Pulmonary artery endothelial cell (primary cell): ENCODE data around the gene UFD1. TPM values are rescaled to one million over a fixed set of nuclear protein-coding genes. Genes with fewer than 3 reads are reported as not detected.
A peak's percentile ranks its signal among the peaks of the same experiment; 100 is the strongest.
"Not testable (repeated sequence)": the region's sequence is repeated elsewhere in the genome, so short reads cannot be mapped to it uniquely, and the experiment has no call there.

ENCODE experiments used
- DNase-seq: peaks from one replicate; pipeline ENCODE4 v3.0.0-alpha.2; 2011; ENCODE audit warnings: low read depth, low spot score
- total RNA-seq: library from RNA; depleted of rRNA; stranded (reverse); fragments of >200 nt; gene quantifications from 2 replicates; pipeline ENCODE4 v1.2.3, GENCODE V29; 2014

Gene UFD1
- total RNA-seq, 1 donor from 2014 or later = 166 TPM

DNA sequence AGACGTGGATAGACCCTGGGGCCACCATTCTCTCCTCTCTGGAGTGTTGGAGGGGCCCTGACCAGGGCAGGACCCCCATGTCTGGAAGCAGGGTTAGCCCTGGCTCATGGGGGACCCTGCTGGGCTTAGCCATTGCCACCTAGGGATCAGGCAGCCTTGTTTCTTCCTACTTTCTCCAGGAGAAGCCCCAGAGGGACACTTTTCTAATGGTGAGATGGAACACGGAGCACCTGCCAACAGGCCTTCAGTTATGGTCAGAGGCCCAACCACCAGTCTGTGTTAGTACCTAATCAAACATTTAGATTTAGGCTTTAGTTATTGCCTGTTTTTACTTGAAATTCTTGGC, 29.6 kb downstream of the UFD1 start:
- no peak for DNase-seq

DNA sequence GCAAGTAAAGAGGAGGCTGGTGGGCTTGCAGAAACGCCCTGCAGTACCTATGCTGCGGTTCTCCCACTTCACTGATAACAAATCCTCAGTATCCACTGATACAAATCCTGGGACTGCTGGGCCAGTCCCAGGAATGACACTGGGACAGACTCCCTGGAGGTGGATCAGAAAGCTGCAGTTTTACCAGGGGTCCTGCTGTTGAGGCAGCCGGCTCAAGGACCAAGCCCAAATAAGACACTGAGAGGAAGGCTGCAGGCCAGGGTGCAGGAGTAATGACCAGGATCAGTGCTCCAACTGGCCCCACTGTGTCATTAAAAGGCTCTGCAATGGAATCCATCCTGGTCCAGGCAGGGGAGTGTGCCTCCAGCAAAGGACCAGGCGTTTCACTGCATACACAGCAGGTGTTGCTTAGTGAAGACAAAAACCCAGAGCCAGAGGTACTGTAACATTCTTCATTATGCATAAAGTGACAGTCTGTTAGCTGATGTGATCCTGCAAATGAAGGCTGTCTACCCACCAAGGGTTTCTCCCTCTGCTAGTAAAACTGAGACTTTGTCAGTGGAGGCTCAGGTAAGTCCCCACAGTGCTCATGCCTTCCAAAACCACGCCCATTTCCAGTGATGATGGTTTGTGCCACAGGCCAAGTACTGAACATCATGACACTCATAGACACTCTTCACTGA, 30.1 kb downstream of the UFD1 start:
- no peak for DNase-seq

DNA sequence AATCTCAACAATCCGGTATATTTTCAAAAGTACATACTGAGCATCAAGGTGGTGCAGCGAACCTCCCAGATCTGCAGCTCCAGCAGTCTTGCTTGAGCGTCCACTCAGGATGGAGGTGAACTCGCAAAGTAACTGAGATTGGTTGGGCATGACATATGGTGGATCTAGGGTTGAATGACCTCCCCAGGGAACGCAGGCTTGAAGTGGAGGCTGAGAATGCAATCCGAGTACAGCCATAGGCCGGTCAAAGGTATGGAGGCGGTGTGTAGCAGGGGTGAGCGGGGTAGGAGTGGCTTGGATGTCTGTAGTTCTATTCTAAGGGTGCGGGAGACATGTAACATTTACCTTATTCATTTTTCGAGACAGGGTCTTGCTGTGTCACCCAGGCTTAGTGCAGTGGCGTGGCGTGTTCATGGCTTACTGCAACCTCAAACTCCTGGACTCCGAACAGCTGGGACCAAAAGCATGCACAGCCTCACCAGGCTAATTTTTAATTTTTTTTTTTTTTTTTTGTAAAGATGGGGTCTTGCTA, 30.9 kb downstream of the UFD1 start:
- DNase-seq = no peak

DNA sequence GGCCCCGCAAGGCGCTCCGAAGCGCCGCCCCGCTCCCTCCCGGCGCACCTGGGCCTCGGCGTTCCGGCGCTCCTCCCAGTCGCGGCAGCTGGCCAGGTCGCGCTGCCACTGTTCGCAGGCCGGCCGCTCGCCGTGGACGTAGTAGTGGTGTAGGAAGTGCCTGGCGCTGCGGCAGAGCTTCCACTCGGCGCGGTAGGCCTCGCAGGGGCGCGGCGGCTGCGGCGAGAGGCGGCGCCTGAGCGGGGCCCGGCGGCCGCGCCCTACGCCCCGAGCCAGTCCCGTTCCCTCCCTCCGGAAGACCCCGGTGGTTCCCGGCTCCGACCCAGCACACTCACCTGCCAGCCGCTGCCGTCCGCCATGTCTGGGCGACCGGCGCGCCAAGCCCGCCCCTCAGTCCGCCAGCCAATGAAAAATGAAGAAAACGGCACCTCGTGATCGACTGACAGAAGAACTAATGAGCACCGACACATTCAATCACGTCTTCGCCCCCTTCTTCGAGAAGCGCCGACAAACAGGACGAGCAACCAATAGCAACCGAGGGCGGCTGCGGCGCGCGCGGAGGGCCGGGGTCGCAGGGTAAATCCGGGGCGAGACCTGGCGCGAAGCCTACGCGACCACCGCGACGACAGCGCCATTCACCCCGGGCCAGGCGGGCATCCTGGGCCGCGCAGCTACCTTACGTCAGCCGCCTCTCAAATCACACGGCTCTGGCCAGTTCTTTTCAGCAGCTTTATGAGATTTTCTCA, 31.5 kb downstream of the UFD1 start, which contains the start of gene C22orf39:
Gene C22orf39, minus strand, starts transcription at position 382 of the 746 bp plus-strand sequence. Its CDS starts 23 bp downstream, at position 359.
- peak; percentile 79 for DNase-seq

DNA sequence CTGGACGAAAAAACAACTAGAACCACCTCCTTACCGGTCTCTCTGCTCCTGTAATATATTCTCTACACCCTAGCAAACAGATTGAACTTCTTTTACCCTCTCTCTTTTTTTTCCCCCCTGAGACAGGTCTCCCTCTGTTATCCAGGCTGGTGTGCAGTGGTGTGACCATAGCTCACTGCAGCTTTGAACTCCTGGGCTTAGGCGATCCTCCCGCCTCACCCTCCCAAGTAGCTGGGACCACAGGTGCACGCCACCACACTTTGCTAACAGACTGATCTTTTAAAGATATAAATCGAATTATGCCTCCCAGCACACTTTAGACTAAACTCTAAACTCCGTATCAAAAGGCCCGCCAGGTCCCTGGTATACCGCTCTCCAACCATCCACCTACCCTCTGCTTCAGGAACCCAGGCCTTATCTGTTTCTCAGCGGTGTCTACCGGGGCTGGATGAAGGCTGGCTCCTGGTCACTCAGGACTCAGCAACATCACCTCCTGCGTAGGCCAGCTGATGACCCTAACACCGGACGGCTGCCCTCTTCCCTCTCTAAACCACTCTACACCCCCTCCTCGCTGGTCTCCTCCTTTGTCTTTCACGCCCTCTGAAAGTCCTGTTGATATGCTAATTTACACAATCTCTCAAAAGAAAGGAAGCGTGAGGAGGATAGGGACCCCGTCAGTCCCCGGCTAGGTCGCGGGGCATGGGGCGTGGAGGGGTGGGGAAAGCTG, 32.2 kb downstream of the UFD1 start:
- no peak for DNase-seq

DNA sequence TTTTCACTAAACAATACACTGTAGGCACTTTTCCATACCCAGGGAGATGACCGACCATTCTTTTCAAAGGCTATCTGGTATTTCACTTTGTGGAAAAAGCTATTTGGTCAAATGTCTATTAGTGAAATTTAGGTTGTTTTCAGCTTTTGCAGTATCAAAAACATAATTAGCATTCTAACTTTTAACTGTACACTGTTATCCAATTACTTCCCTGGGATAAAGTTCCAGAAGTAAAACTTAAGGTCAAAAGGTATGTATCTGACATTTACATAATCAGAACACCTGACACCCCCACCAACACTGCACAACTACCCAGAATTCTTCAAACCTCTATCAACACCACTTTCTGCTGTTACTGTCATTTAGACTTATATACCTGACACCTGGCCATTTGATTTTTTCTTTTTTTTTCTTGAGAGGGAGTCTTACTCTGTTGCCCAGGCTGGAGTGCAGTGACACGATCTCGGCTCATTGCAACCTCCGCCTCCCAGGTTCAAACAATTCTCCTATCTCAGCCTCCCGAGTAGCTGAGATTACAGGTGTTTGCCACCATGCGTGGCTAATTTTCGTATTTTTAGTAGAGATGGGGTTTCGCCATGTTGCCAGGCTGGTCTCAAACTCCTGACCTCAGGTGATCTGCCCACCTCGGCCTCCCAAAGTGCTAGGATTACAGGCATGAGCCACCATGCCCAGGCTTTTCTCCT, 33.6 kb downstream of the UFD1 start:
- not testable (repeated sequence) for DNase-seq

DNA sequence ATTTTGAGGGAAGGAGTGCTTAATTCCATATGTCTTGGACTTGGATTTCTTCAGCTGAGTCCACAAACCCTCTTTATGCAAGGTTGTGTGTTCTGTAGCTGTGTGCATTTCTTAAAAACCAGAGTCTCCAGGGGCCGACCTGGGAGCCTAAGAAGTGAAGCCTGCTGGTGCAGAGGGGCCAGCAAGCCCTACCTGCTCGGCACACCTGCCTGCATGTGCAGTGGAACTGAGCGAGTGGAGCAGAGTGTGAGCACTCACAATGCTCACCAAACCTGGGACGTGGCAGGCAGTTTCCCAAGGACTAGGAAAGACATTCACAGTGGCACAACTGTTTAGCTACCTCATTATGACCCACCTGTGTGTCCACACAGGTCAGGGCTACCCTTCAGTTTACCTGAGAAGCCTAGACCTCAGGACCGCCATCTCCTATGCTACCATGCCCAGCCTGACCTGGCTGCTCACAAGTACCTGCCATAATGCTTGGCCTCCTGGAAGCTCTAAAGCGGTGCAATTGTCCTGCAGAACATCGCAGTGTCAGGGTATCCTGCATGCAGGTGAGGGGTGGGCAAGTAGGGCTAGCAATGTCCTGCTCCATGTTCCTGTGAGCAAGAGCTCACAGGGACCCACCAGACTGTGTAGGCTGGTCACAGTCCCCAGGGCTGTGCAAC, 35.3 kb downstream of the UFD1 start:
- DNase-seq = no peak

DNA sequence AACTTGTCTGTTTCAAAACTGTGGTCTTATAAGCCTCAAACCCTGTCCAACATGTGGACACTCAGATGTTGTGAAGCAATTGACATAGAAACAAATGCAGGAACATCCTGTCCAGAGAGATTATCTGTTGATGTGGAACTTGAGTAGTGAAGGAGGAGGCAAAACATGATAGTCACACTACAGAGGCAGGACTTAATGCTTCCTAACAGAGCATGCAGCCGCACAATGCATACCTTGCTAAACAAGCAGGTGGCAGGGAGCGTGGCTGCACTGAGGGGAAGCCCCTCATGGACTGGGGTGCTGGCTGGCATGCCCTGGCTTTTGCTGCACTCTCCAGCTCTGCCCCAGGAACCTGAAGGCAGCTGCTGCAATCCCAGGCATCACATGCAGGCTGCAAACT, 36.8 kb downstream of the UFD1 start:
- DNase-seq = no peak

DNA sequence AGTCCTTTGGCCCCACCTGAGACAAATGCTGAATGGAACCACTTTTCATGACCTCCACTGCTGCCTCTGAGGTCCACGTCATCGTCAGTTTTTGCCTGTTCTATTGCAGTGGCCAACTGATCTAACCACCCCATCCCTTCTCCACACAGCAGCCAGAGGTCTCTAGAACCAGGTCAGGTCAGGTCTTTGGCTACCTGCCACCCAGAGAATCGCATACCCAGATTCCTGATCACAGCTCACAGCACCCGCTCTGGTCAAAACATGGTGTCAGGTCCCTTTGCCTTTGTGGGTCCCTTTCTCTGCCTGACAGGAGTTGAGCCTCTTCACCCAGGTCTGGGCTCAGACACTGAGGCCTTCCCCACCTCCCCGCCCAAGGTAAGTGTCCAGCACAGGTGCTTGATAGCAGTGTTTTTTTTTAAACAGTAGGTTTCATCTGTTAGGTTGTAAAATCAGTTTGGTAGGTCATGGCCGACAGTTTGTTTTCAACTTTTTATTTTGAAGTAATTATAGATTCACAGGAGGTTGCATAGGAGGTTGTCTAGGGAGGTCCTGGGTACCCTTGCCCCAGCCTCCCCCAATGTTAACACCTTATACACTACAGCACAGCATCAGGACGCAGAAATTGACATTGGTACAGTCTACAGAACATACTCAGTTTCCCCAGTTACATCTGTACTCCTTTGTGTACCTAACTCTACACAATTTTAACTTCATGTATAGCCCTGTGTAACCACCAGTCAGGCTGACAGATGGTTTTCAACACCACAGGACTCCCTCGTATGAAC, 38.4 kb downstream of the UFD1 start:
- DNase-seq = no peak

DNA sequence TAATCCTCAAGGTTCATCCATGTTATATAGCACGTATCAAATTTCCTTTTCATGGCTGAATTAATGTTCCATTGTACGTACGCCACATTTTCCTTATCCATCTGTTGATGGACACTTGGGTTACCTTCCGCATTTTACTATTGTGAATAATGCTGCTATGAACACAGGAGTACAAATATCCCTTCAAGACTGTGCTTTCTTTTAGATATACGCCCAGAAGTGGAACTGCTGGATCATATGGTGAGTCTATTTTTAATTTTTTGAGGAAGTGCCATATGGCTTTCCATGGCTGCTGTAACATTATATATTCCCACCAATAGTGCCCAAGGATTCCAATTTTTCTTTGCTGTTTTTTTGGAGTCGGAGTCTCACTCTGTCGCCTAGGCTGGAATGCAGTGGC, 40.7 kb downstream of the UFD1 start:
- DNase-seq = no peak

DNA sequence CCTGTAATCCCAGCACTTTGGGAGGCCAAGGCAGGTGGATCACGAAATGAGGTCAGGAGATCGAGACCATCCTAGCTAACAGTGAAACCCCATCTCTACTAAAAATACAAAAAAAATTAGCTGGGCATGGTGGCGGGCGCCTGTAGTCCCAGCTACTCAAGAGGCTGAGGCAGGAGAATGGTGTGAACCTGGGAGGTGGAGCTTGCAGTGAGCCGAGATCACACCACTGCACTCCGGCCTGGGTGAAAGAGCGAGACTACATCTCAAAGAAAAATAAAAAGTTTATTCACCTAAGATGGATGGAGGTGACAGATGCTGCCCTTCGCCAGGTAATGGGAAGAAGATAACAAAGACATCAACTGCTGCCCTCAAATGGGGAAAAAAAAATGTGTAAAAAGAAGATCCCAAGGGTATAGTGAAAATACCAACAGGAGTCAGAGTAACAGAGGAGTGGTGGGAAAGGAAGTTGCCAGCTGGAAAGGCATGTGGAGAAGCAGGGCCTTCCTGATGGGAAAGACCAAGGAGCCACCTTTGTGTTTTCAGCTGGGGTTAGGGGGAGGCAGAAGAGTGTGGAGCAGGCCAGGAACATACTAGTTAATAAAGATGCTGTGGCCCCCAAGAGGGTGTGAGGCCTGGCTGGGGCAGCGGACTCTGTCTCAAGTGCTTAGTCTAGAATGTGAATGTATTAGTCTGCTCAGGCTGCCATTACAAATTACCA, 42.4 kb downstream of the UFD1 start:
- DNase-seq = not testable (repeated sequence)

DNA sequence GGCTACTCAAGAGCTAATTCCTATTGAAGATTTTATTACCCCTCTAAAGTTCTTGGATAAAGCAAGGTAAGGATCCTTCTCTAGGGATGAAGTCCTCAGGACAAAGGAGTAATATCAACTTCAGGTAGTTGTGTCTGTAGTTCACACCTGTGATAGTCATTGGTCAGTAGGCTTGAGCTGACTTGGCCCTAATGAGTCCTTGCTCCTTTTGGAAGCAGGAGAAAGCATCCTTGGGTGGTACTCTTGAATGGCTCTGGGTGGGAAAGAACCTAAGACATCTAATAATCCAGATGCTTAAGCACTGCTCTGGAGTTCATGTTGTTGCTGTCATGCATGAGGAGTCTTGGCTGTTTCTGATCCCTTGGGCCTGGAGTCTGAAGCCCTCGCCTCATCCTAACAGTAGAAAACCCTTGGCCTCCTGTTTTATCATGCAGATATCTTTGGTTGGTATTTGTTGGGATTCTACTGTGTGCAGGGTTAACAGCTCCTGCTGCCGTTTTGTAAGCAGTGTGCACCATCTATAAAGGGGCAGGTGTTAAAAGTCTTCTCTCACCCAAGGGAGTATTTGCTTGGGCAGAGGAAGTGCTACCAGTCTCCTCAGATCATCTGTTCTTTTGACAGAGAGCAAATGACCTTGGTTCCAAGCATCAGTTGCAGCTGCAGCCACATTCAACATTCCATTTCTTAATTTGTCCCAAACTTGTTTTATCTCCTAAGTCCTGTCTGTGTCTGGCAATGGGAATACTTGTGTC, 44.0 kb downstream of the UFD1 start:
- DNase-seq = no peak

DNA sequence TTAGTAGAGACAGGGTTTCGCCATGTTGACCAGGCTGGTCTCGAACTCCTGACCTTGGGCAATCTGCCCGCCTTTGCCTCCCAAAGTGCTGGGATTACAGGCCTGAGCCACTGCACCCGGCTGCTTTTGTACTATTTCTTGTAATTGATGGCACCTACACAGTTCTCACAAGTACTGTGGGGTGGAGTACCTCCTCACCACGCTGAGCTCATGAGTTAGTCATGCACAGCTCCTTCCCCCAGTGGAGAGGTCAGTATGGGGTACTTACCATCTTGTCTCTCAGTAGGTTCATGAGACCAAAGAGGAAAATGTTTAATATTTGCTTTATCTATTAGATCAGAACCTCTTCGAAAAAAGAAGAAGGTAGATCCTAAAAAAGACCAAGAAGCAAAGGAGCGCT, 44.6 kb downstream of the UFD1 start:
- DNase-seq = no peak

DNA sequence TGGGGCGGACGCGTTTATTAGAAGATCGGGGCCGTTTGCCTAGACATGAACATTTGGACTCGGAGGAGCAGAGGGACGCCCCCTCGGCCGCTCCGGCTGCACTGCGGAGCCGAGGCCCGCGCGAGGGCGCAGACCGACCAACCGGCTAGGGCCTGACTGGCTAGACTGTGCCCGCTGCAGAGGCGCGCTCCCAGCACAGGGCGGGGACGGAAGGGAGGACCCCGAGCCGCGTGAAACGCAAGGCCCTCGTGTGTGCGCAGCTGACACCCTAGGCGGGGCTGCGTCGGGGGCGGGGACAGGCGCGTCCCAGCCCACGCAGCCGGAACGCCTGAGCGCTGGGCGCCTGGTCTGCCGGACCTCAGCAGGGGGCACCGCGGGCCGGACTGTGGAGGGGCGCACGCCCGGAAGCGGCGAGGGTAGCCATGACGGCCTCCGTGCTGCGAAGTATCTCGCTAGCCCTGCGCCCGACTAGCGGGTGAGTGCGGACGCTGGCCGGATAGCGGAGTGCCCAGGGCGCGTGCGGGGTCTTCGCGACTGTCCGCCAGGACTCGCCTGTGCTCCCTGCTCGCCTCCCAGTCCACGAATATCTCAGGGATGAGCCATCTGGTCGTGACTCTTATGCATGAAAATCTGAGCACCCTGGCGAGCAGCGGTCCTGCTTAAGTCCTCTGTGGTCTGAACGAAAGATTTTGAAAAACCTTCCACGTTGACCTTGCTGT, 46.7 kb downstream of the UFD1 start, which contains the start of gene MRPL40:
Gene MRPL40, plus strand, starts transcription at position 413 of the 719 bp plus-strand sequence. Its CDS starts 10 bp downstream, at position 423.
- DNase-seq = peak; percentile 82

DNA sequence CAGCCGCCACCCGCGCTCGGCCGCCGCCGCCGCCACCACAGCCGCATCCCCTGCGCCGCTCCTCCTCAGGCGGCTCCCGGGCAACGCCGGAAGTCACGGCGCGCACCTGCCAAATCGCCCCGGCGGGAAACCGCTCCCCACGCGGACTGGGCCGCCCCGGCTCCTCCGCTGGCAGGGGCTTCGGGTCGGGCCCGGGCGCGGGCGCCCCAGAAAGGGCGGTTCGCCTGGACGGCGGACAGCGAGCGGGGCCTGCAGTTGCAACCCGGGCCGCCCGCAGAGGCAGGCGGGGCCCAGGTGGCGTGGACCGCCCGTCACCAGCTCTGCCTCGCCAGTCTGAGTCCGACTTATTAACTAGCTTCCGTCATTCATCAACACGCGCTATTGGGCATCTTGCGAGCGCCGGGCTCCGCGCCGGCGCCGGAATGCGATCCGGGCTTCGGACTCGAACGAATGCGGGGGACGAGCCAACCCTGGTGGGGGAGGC, 47.3 kb downstream of the UFD1 start, which contains the start of gene HIRA:
Gene HIRA, minus strand, starts transcription at position 85 of the 484 bp plus-strand sequence. CDS start 257 bp downstream, outside the sequence.
- DNase-seq = no peak

DNA sequence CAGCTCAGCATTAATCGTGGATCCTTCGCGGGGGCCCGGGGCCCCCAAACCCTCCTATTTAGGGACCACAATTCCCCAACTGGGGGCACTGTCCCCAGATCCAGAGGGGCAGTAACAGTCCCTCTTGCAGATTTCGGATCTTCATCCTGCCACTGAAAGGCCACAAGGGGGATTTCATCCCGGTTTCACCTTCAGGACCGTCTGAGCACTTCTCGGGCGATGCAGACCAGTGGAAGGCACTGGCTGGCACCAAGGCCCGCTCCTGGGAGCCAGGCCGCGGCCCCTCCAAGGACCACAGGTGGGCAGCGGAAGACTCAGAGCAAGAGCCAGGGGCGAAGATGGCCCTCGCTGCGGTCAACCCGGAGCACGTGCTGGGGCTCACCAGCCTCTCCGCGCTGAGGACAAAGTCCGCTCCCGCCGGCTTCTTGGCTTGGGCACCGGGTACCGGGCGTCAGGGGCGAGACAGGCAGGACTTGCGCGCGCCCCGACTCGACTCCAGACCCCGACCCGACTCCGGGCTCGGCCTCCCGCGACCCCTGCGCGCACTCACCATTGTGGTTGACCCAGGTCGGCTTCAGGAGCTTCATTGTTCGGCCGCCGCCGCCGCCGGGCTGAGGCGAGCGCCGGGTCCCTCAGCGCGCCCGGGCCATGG, 48.0 kb downstream of the UFD1 start:
- DNase-seq = no peak
